Stimulated activated CD4-positive, alpha-beta T cell treated with anti-CD3 and anti-CD28 coated beads, TNF-alpha, amount 100 ng/mL, for 1 hour (primary cell): ENCODE data around the gene SNRPD3.
"Not testable (repeated sequence)": the region's sequence is repeated elsewhere in the genome, so short reads cannot be mapped to it uniquely, and the experiment has no call there.

Experiments
- DNase-seq, 3 donors: peaks; one replicate each; pipeline ENCODE4 v3.0.0-alpha.2; 2020; ENCODE audit warnings: low read depth in 3 of 3, low spot score in 1 of 3

SNRPD3 gene

DNA sequence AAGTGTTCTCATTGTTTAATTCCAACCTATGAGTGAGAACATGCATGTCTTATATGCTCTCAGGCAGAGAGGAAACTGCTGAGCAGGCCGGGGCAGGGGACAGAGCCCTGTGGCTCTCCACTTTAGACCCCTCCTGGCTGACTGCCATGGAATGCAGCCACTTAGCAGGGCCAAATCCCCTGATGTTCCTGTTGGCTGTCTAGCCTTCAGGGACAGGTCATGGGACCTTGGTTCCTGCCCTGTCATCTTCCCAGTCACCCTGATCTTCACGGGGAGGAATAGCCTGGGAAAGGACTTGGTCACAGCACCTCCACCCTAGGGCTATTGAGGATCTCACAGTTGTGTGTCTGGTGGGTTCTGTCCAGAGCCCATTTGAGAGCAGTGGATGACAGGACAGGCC lies 50.5 kb downstream of the SNRPD3 start:
- not testable (repeated sequence) for DNase-seq

GRCh38 chr22:24607429-24607983 lies 51.7 kb downstream of the SNRPD3 start:
- DNase-seq: peak; percentile 10 to 32 (median 25)

GRCh38 chr22:24608327-24608726 lies 52.5 kb downstream of the SNRPD3 start:
- not testable (repeated sequence) for DNase-seq

DNA sequence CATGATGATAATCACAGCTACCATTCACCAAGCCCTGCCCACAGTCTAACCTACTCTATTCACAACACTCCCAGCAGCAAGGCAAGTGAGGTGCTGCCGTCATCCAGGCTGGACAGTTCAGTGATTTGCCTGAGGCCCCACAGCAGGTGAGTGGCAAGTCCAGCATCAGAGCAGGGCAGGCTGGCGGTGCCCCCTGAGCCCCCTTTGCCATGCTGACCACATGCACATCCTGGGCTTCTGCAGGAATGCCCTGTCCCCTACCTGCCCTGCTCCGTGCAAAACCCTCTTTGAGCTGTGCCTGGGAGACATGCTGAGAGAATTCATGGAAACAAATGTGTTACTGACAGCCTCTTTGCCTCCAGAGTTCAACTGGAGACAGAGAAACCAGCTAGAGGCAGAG lies 54.1 kb downstream of the SNRPD3 start:
- DNase-seq: not testable (repeated sequence)

GRCh38 chr22:24614794-24615193 lies 59.0 kb downstream of the SNRPD3 start:
- not testable (repeated sequence) for DNase-seq

GRCh38 chr22:24621244-24621643 lies 65.4 kb downstream of the SNRPD3 start:
- not testable (repeated sequence) for DNase-seq

DNA sequence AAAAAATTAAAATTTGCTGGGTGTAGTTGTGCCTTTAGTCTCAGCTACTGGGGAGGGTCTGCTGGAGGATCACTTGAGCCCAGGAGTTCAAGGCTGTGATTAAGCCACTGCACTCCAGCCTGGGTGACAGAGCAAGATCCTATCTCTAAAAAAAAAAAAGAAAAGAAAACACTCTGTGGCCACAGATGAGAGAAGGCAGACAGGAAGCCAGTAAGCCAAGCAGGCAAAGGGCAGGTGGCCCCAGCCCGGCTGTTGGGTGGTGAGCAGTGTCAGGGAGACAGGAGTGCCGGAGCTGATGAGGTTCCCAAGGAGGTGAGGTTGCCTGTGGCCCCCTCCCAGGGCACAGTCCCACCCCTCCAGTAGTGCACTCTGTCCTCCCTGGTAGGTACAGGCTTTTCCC lies 66.8 kb downstream of the SNRPD3 start:
- not testable (repeated sequence) for DNase-seq
